Sciatic nerve (tissue), 2 donors: ENCODE data around the gene FAM131C. TPM values are rescaled to one million over a fixed set of nuclear protein-coding genes. Genes with fewer than 3 reads are reported as not detected.
A peak's percentile ranks its signal among the peaks of the same experiment; 100 is the strongest.

Experiments used
- ATAC-seq: fragments of 200-7000 bp; cut with Tn5 transposase; one replicate; pipeline ENCODE4 v1.9.1; 2020; ENCODE audit warnings: mild to moderate bottlenecking, moderate library complexity
- DNase-seq: peaks from one replicate; pipeline ENCODE4 v3.0.0-alpha.2; 2020; ENCODE audit warnings: low spot score
- intact Hi-C: fragments of 100-400 bp; cut with DNase I; formaldehyde crosslinking; loops from one replicate; pipeline ENCODE4 v1.14.2; 2022
- total RNA-seq: library from RNA; stranded (reverse); fragmentation: NEBNext Ultra II Directional; extraction: Animal tissue kit (Norgen Biotek cat#: 25700); gene quantifications from one replicate; pipeline ENCODE4 v1.2.1, GENCODE V29; 2021
- donor health status: DM: no; HTN: no; CAD: no.
- donor health status: DM: no; HTN: no; CAD: no.

The FAM131C gene
- total RNA-seq, result not detected

DNA sequence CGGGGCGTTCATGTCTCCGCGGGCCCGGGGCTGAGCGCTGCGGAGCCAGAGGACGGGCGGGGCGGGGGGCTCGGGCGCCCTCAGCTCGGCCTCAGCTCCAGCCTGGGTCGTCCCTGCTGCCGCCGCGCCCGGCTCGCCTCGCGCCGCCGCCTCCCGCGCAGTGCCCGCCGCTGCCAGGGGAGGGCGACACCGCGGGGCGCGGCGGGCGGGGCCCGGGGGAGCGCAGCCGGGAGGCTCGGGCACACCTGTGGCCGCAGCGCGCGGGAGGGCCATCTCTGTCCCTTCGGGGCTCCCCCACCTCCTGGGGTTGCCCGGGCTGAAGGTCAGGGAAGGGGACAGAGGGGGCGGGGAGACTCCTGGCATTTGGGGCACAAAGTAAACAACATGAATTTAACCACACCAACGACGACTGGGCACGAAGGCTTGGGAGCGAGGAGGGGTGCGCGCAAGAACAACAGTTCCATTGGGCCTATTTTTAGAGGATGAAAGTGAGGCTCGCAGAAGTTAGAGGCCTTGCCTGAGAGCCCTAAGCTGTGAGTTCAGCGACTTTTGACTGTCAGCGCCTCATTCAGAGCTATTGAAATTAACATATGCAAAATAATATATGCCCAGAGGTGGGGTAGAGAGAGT, at the start of gene FAM131C:
FAM131C (minus strand) TSS at position 162 of the 630 bp plus-strand sequence. CDS start 209 bp downstream, outside the sequence.
- ATAC-seq, result peak; percentile 12
- intact Hi-C loops, result no loop called here

DNA sequence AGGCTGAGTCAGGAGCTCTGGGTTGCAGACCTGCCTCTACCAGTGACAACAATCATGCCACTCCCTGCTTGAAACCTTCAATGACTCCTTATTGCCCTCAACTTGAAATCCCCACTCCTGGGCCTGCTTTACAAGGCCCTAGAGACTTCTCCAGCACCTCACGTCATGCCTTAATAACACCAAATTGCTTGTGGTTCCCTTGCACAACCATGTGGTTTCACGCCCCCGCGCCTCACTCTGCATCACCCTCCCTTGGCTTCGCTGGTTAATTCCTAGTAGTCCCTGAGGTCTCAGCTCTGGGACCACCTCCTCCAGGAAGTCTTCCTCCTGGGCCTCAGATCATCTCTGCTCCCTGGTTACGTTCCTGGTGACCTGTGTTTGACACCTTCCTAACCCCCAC, 49.5 kb upstream of the FAM131C start:
- peak; percentile 70 for ATAC-seq
- no peak for DNase-seq
- intact Hi-C loops, result no loop called here

More for the DNA sequence above, at the start of gene FAM131C:
- DNase-seq, result no peak

DNA sequence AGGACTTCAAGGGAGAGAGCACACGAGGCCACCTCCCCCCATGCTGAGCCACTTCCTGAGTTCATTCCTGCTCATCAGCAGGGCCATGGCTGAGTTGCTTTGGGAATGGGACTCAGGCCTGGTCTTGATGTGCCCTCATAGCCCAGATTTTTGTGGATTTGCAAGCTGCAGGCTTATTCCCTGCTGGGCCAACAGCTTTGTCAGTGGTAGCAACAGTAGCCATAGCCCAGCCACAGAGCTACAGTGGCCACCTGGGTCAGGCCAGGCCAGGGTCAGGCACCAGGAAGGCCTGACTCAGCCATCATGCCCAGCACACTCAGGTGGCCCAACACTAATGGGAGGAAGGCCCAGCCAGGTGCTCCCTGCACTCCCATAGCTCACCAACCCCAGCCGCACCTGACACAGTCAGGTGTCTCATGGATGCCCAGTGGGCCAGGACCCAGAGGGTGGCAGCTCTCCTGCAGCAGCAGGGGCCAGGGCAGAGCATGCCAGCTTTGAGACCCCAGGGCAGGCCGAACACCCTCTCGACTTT, 49.0 kb upstream of the FAM131C start:
- DNase-seq (no peak), ATAC-seq (peak; percentile 33)
- intact Hi-C loops, result no loop called here

DNA sequence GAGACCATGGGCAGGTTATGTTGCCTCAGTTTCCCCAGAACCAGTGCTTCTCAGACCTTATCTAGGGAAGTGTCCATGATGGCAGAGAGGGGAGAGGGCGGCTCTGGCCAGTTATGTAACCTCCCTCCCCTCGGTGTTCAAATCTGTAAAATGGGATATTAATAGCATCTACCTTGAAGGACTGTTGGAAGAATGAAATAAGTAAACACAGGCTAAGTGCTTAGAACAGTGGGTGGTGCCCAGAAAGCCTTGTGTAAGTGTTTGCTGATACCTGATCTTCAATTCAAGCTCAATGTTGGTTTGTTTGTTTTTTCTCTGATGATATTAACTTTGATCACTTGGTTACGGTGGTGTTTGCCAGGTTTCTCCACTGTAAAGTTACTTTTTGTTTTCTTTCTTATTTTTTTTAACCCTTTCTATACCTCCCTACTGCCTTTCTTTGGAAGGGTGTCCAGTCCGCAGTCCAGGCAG, 47.5 kb upstream of the FAM131C start:
- intact Hi-C loops, result no loop called here
- DNase-seq (no peak), ATAC-seq (no peak)

DNA sequence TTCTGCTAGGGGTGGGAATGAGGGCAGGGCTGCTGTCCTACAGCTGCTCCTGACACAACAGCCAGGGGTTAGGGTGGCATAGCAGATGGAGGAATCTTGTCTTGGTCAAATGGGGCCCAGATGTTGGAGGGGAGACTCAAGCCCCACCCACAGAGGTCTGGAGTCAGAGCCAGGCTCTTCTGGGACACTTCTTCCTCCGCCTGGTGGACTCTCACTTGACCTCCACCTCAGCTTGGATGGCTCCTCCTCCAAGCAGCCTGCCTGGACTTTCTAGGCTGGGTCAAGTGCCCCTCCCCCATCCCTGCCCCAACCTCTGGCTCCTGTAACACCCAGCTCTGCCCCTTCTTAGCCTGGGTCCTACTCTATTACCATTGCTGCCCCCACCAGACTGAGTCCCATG, 47.0 kb upstream of the FAM131C start:
- ATAC-seq (no peak), DNase-seq (no peak)
- intact Hi-C loops, result no loop called here

DNA sequence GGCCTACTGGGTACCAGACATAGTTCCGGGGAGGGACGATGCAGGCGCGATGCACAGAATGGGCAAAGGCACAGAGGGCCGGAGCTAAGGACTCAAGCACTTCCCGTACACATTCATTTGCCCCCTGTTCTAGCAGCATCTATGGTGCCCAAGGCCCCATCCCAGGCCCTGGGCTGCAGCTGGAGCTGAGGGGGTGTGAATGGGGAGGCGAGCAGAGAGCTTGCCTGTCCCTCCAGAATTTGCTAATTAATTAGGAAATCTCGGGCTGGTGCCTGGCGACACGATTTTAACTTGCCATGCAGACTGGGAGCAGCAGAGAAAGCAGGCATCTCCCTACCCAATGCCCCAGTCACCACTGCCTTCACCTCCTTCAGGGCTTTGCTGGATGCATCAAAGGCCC, 46.5 kb upstream of the FAM131C start:
- ATAC-seq (no peak), DNase-seq (no peak)
- intact Hi-C loops, result no loop called here

- DNase-seq (no peak), ATAC-seq (no peak)
- intact Hi-C loops, result no loop called here
Measured at GRCh38 chr1:16119504-16119903, 46.1 kb upstream of the FAM131C start.

DNA sequence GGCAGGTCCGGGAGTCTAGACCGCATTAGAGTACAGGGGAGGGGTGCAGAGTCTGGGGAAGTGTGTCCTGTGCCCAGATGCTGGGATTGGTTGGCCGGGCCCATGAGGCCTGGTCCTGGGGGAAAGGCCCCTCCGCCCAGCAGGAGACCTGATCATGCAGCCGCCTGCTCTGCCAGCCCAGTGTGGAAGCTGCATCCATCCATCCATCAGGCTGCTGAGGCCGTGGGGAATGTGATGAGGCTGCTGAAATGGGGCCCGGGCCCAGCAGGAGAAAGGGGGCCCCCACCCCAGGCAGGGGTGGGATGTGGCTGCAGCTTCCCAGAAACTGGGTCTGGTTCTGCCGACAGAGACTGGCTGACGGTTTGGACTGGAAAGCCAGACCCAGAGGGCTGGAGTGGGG, 45.3 kb upstream of the FAM131C start:
- intact Hi-C loops, result no loop called here
- DNase-seq (no peak), ATAC-seq (no peak)

GRCh38 chr1:16117936-16118335, 44.5 kb upstream of the FAM131C start:
- DNase-seq (no peak), ATAC-seq (no peak)
- intact Hi-C loops, result no loop called here

- intact Hi-C loops, result no loop called here
- ATAC-seq, result no peak
- no peak for DNase-seq
Measured at GRCh38 chr1:16117369-16117768, 43.9 kb upstream of the FAM131C start.

DNA sequence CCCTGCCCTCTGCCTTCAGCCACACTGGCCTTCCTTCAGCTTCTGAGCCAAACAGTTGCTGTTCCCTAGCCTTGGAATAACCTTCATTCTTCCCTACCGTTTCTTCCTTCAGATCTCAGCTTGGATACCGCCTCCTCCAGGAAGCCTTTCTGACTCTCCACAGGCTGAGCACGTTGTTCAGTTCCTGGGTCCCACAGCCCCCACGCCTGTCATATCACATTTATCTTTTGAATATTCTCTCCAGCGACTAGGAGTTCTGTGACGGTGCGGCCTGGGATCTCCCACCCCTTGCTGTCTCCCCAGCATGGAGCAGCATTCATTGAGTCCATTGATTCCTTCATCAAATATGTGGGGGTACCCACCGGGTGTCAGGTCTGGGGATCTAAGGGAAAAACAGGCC, 43.2 kb upstream of the FAM131C start:
- ATAC-seq, result no peak
- intact Hi-C loops, result no loop called here
- no peak for DNase-seq

DNA sequence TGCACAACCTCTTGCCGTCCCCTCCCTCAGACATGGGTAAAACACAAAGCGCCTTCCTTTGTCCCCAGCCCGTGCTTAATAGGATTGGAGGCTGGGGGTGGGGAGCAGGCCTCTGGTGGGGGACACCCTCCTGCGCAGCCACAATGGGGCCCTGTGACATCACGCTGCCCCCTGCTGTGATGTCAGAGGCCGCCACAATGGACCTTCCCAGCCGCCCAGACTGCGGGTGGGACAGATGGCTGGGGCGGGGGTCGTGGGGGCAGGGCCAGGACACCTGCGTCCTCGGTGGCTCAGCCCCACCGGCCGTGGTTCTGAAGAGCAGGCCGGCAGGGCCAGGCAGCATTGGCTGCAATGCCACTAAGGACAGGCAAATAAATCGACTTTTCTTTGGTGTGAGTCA, 42.6 kb upstream of the FAM131C start:
- intact Hi-C loops, result no loop called here
- no peak for DNase-seq
- ATAC-seq, result no peak

GRCh38 chr1:16115468-16115983, 42.1 kb upstream of the FAM131C start:
- DNase-seq (no peak), ATAC-seq (no peak)
- intact Hi-C loops, result no loop called here

DNA sequence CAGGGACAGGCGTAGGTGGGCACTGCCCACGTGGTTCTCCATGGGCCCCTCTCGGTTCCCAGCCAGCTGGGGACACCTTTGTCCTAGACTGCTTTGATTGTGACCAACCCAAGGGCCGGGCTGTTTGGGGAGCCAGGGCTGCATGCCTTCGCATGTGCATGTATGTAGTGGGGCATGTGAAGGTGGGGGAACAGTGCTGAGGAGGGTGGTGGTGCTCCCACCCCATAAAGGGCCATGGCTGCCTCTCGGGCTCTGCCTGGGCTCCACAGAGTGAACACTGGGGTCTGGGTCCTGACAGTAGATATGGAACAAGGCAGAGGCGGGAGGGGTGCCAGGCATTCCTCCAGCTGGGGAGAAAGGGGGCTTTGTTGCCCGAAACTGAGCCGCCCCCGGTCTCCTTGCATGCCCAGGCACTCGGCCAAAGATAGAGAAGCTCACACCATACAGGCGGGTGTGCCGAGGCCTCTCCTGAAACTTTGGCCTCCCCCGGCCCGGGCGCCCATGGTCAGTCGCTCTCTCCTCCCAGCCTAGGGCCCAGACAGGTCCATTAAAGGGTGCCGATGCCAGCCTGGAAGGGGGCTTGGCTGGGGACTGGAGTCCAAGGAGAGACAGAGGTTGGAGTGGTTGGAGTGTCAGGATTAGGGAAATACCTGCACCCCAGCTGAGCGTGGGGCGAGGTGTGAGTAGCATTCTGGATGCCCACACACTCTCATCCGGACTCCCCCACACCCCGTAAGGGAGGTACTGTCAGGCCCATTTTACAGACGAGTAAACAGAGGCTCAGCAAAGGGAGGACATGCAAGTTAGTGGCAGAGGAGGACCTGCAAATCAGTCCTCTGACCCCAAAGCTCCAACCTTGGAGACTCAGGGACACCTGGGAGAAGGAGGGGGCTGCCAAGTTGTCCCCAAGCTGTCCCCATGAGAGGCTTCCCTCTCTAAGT, 41.3 kb upstream of the FAM131C start:
- ATAC-seq (peak; percentile 52), DNase-seq (peak; percentile 84)
- intact Hi-C loops, result no loop called here

DNA sequence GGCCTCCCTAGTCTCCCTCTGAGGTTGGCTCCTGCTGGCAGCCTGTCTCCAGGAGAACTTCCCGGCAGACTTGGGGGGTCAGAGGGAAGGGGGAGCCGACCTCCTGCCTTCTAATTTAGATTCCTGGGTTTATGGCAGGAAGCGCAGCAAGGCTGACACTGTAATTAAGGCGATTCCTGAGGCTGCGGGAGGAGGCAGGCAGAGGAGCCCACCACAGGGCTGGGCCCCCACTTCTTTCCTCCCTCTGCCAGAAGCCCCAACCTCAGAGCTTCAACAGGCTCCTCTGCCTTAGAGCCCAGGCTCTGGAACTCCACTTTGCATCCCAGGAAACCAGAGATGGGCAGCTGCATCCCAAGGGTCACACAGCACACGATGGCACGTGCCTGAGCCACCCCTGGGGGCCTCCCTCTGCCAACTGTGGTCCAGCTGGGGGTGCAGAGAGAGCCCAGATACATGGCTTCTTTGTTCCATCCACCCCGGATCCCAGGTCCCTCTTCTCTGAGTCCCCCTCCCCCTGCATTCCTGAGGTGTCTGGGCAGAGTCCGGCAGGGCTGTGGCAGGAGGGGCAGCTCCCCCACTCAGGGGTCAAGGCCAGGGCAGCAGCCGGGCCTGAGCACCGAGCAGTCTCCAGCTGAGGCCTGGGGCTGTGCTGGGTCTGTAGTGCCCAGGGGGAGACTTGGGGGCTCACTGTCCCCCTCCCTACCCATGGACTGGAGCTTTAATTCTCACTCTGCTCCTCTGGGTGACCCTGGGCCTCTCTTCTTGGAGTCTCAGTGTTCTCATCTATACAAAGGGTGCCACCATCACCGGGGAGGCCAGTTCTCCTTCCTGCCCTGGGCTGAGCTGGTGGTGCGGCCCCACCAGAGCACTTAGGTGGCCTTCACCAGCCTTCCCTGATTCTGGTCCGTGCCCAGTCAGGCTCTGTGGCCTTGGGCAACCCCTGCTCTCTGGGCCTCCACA, 39.4 kb upstream of the FAM131C start:
- ATAC-seq (peak; percentile 19), DNase-seq (no peak)
- intact Hi-C loops, result no loop called here

- ATAC-seq (peak; percentile 76), DNase-seq (no peak)
- intact Hi-C loops, result no loop called here
Measured at GRCh38 chr1:16111771-16112595, 38.5 kb upstream of the FAM131C start.

- intact Hi-C loops, result no loop called here
- no peak for ATAC-seq
- no peak for DNase-seq
Measured at GRCh38 chr1:16110884-16111283, 37.4 kb upstream of the FAM131C start.

DNA sequence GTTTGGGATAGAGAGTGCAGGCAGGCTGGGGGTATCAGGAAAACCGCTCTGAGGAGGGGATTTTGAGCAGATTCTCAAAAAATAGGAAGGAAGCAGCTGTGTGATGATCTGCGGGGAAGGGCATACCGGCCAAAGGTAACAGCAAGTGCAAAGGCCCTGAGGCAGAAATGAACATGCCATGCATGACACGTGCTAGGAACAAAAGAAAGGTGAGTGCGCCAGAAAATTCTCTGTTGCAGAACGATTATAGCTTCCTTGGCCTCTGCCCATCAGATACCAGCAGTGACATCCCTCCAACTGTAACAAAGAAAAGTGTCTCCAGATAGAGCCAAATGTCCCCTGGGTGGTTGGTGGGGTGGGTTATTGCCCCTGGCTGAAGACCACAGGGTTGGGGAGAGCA, 37.0 kb upstream of the FAM131C start:
- DNase-seq, result no peak
- intact Hi-C loops, result no loop called here
- no peak for ATAC-seq
